Stimulated activated CD8-positive, alpha-beta memory T cell treated with anti-CD3 and anti-CD28 coated beads, Interleukin-12 subunit alpha, Interleukin-12 subunit beta, amount 100 ng/mL, for 4 hours (primary cell): ENCODE measurements around the gene CRYBA4.

Experiments used
- DNase-seq: peaks from one replicate; pipeline ENCODE4 v3.0.0-alpha.2; 2020; ENCODE audit warnings: low read depth

Gene CRYBA4

GRCh38 chr22:26621663-26622062 lies at the start of gene CRYBA4:
Gene CRYBA4, plus strand, starts transcription at chr22:26621963. Its CDS starts 634 bp downstream, at chr22:26622597.
- DNase-seq: no peak

GRCh38 chr22:26573026-26573662 lies 48.6 kb upstream of the CRYBA4 start:
- no peak for DNase-seq

GRCh38 chr22:26574001-26574723 lies 47.6 kb upstream of the CRYBA4 start:
- no peak for DNase-seq

DNA sequence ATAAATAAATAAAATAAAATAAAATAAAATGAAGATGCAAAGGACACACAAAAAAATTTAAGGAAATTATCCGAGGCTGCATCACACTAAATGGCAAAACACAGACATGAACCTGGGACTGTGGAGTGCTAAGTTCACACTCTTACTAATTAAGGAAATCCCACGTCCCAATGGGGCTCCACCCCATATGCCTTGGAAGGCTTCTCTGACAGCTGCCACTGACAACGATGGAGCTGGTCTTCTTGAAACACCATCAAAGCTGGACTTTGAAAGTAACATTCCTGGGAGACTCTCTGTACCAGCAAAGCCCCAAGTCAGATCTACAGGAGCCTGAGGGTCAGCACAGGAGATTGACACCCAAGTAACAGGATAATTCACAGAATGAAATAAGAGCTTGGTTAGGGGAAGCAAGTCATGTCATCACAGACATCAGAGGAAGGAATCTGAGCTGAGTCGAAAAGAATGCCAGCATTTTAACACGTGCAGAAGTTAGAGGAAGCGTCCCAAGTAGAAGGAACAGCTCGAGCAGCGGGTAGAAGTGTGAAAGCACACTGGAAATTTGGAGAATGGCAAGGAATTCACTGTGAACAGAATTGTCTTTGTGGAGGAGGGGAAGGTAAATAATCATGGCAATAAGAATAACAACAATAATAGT lies 45.6 kb upstream of the CRYBA4 start:
- DNase-seq: no peak

DNA sequence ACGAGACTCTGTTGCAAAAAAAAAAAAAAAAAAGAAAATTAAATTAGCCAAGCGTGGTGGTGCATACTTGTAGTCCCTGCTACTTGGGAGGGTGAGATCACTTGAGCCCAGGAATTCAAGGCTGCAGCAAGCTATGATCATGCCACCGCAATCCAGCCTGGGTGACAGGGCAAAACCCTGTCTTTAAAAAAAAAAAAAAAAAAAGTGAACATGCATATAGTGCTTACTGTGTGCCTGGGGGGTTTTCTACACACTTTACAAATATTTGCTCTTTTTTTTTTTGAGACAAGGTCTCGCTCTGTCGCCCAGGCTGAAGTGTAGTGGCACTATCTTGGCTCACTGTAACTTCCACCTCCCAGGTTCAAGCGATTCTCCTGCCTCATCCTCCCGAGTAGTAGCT lies 44.7 kb upstream of the CRYBA4 start:
- no peak for DNase-seq

- no peak for DNase-seq
Measured at GRCh38 chr22:26579331-26579886, 42.4 kb upstream of the CRYBA4 start.

GRCh38 chr22:26580240-26580962 lies 41.4 kb upstream of the CRYBA4 start:
- no peak for DNase-seq

GRCh38 chr22:26581026-26581425 lies 40.7 kb upstream of the CRYBA4 start:
- no peak for DNase-seq

DNA sequence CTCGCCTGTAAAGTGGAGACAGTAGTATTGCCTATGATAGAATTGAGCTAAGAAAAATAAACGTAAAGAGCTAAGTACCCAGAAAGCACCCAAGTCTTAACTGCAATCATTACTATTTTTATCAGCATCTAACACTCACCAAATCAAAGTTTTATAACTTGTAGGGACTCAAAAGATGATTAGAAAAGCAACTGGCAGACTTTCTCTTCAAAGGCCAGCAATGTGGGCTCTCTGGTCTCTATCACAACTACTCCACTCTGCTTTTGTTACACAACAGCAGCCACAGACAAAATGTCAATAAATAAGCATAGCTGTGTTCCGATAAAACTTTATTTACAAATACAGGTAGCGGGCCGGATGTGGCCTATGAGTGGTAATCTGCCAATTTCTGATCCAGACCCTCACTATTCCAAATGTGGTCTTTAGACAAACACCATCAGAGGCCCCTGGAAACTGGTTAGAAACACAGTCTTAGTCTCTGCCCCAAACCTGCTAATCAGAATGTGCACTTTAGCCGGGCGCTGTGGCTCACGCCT lies 40.1 kb upstream of the CRYBA4 start:
- no peak for DNase-seq

GRCh38 chr22:26584010-26584409 lies 37.8 kb upstream of the CRYBA4 start:
- no peak for DNase-seq

- no peak for DNase-seq
Measured at GRCh38 chr22:26585104-26585790, 36.5 kb upstream of the CRYBA4 start.

- DNase-seq: no peak
Measured at GRCh38 chr22:26586556-26587325, 35.0 kb upstream of the CRYBA4 start.

GRCh38 chr22:26587991-26588613 lies 33.7 kb upstream of the CRYBA4 start:
- no peak for DNase-seq

DNA sequence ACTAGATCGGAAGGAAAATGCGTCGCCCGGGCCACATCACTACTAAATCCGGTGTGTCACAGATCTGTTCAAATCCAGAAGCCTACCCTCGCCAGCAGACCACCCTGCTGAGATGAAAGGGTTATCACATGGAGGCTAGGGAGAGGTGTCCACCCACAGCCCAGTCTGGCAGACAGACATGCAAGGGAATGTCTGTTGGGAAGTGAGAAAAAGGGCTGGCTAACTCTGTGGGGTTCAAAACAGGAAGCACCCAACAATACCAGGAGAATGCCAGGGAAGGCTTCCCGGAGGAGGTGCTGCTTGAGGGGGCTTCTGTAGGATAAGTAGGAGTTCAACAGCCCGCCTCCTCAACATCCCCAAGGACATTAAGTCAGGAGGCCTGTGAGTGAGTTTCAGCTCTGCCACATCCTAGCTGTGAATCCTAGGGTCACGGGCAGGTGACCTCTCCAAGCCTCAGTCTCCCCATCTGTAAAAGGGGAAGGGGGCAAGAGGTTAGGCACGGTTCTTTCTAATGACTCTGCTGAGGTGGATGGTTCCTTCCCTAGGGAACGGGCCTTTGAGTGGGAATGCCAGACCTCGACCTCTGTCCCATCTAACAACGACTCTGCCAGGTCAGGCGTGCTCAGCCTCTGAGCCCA lies 32.9 kb upstream of the CRYBA4 start:
- DNase-seq: no peak

DNA sequence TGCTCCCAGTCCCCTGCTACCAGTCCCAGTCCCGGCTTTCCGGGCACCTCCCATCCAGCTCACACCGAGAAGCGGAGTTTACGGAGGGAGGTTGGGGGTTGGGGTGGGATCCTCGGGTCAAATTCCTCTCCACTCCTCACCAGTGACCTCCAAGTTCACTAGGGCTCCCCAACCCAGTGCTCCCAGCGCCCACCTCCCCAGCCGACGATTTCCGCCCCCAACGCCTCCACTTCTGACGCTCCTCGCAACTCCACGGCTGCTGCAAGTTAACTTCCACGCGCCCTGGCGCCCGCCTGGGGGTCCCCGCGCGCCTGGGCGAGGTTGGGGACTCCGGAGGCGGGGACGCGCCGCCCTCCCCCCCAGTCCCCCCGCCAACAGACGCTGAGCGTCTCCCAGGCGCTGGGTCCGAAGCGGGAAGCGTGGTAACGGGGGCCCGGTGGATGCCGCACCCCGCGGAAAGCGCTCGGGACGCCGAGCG lies 32.4 kb upstream of the CRYBA4 start:
- DNase-seq: no peak

DNA sequence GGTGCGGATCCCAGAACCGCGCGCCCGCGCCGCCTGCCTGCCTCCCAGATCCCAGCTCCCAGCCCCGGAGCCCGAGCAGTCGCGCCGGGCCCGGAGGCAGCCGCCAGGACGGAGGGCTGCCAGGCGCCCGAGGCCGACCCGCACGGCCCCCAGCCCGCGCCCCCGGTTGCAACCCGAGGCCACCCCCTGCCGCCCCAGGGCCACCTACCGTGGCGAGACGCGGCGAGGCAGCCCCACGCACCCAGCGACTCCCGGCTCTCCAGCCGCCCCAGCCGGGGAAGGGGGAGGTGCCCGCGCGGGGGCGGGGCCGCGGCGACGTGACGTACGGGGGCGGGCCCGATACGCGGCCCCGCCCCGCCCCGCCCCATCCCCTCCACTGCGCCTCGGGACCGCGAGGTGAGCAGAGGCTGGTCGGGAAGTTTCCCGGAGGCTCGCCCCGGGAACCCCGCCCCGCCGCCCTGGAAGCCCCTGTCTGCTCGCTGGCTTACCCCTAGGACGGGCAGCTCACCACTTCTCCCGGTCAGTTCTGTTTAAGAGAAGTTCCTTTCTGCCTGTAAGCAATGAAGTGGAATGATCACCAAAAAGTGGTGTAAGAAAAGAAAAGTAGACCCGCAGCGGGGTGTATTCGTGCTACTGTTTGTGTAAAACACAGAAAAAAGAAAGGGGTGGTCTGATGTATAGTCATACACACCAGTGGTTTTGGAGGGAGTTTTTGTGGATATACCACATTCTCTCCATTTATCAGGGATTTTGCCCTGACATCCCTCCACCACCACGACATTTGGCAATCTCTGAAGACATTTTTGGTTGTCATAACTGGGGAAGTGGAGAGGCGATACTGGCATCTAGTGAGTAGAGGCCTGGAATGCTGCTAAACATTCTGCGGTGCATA lies 31.7 kb upstream of the CRYBA4 start, which contains the start of gene TPST2:
TPST2 (minus strand) TSS at position 288 of the 892 bp plus-strand sequence. CDS start 48,502 bp downstream, outside the sequence.
- DNase-seq: peak; percentile 73

- DNase-seq: no peak
Measured at GRCh38 chr22:26592421-26592891, 29.3 kb upstream of the CRYBA4 start.

DNA sequence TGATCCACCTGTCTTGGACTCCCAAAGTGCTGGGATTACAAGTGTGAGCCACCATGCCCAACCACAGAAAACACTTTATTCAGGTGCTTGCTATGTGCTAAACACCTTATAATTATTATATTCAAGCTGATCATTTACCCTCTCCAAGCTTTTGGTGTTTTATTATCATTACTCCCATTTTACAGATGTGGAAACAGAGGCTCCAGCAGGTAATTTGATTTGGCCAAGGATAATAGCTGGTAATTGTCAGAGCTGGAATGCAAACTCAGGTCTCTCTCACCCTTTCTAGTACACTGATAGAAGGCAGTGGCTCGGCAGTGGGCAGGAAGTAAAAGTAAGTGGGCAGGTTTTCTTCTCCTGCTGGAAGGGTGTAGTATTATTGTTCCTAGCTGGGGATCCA lies 28.0 kb upstream of the CRYBA4 start:
- DNase-seq: no peak
